HEK293T (cell line): ENCODE data around the gene SYNE1.
A peak's percentile ranks its signal among the peaks of the same experiment; 100 is the strongest.

Experiments used
- CTCF ChIA-PET: fragments of 350-600 bp; formaldehyde crosslinking; extraction: SDS; loops from one replicate; lab custom pipeline; 2021; ENCODE audit warnings: antibody characterized with exemption, inconsistent platforms; lab: Yijun Ruan, JAX
- POLR2A ChIA-PET: fragments of 350-600 bp; formaldehyde crosslinking; extraction: SDS; loops from one replicate; lab custom pipeline; 2020; ENCODE audit warnings: antibody characterized with exemption, inconsistent platforms; lab: Yijun Ruan, JAX
- DNase-seq: peaks from one replicate; pipeline ENCODE4 v3.0.0; 2012; ENCODE audit warnings: mixed read lengths; ENCODE audit errors: extremely low spot score
- ARNT ChIP-seq: fragments of 450-650 bp; IDR thresholded peaks from 2 replicates; pipeline ENCODE4 v1.6.1; 2017; ENCODE audit warnings: mild to moderate bottlenecking
- BHLHE40 ChIP-seq: fragments of 450-650 bp; IDR thresholded peaks from 2 replicates; pipeline ENCODE4 v1.6.1; 2016; ENCODE audit warnings: mild to moderate bottlenecking, moderate library complexity, borderline replicate concordance
- CTBP1 ChIP-seq: fragments of 450-650 bp; IDR thresholded peaks from 2 replicates; pipeline ENCODE4 v1.6.1; 2016; ENCODE audit warnings: borderline replicate concordance
- ELF4 ChIP-seq: fragments of 450-650 bp; IDR thresholded peaks from 2 replicates; pipeline ENCODE4 v1.6.1; 2017; ENCODE audit warnings: antibody characterized with exemption
- FOXA1 ChIP-seq: fragments of 450-650 bp; IDR thresholded peaks from 2 replicates; pipeline ENCODE4 v1.6.1; 2016; ENCODE audit warnings: mild to moderate bottlenecking
- FOXK2 ChIP-seq: fragments of 450-650 bp; IDR thresholded peaks from 2 replicates; pipeline ENCODE4 v1.6.1; 2016; ENCODE audit warnings: mild to moderate bottlenecking
- FOXM1 ChIP-seq: fragments of 450-650 bp; IDR thresholded peaks from 2 replicates; pipeline ENCODE4 v1.6.1; 2017; ENCODE audit warnings: mild to moderate bottlenecking, borderline replicate concordance
- HDGF ChIP-seq: fragments of 450-650 bp; IDR thresholded peaks from 2 replicates; pipeline ENCODE4 v1.6.1; 2017; ENCODE audit warnings: antibody characterized with exemption, borderline replicate concordance
- L3MBTL2 ChIP-seq: fragments of 450-650 bp; conservative IDR thresholded peaks from 2 replicates; pipeline ENCODE4 v1.6.1; 2016; ENCODE audit warnings: mild to moderate bottlenecking
- LEF1 ChIP-seq: fragments of 450-650 bp; IDR thresholded peaks from 2 replicates; pipeline ENCODE4 v1.6.1; 2017; ENCODE audit warnings: mild to moderate bottlenecking, borderline replicate concordance
- NFRKB ChIP-seq: fragments of 450-650 bp; IDR thresholded peaks from 2 replicates; pipeline ENCODE4 v1.6.1; 2016; ENCODE audit warnings: mild to moderate bottlenecking, moderate library complexity
- SP1 ChIP-seq: fragments of 450-650 bp; IDR thresholded peaks from 2 replicates; pipeline ENCODE4 v1.6.1; 2017
- SUZ12 ChIP-seq: fragments of 450-650 bp; IDR thresholded peaks from 2 replicates; pipeline ENCODE4 v1.6.1; 2016; ENCODE audit warnings: mild to moderate bottlenecking
- TARDBP ChIP-seq: fragments of 450-650 bp; IDR thresholded peaks from 2 replicates; pipeline ENCODE4 v1.6.1; 2016
- ZNF384 ChIP-seq: fragments of 450-650 bp; IDR thresholded peaks from 2 replicates; pipeline ENCODE4 v1.6.1; 2016
- TF ChIP-seq, protein P1 (sequence below): fragments of 450-650 bp; IDR thresholded peaks from 2 replicates; pipeline ENCODE4 v1.6.1; 2016

SYNE1 gene

DNA sequence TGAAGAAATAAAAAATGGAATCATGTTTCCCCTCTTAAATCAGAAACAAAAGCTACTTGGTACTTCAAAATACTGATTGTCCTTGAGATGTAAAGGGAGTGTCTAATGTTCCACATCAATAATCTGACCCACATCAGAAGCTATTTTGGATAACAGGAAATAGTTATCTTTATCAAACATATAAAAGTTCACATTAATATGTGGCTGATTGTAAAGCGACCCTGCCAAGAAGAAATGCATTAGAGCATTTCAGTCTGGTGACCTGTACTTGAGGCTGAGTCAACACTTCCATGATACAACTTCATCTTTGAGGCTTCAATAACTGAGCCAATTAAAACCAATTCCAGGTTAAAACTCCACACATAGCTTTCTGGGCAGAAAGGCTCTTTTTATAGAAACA, 31.8 kb downstream of the SYNE1 start:
- CTCF ChIA-PET: interaction anchor here (1.0 kb wide), 1 partner anchor 10 kb away, joined by 3 read pairs; no protein-coding TSS in a partner anchor
- no peak for DNase-seq
- TF ChIP-seq TARDBP (no peak), CTBP1 (no peak), L3MBTL2 (no peak)
- POLR2A ChIA-PET: no interaction called here

DNA sequence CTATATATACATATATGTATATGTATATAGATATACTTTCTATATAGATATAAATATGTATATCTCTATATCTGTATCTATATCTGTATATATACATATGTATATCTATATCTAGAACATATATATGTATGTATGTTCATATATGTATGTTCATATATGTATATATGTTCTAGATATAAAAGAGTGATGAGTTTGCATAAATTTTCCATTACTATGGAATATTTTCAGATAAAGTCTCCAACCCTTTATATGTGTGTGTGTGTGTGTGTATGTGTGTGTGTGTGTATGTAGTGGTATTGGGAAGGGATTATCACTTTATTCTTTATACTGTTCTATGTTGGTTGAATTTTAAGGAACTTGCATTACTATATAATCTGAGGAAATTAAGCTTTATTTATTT, 33.3 kb downstream of the SYNE1 start:
- ChIA-PET CTCF (no interaction called here), POLR2A (no interaction called here)
- no peak for TF ChIP-seq CTBP1
- no peak for TF ChIP-seq FOXK2
- no peak for TF ChIP-seq FOXA1

DNA sequence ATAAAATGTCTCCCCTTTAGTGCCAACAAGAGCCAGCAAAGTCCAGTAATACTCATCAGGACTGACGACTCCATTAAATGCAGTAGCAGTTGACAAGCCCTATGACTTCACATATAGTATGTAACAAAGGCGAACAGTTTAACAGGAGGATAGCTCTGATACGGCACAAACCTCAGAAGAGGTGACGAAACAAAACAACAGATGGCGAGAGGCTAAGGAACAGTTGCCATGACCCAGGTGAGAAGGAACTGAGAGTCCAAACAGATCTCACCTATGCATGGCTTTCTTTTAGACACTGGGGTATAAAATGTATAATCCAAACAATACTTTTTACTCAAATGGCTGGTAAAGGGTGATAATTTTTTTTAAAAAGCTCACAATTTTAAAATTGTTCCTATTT, 37.1 kb downstream of the SYNE1 start:
- POLR2A ChIA-PET: no interaction called here
- no peak for DNase-seq
- no peak for TF ChIP-seq FOXA1
- TF ChIP-seq LEF1: no peak
- no peak for TF ChIP-seq ARNT
- no peak for TF ChIP-seq L3MBTL2
- no peak for TF ChIP-seq NFRKB
- no peak for TF ChIP-seq CTBP1
- no peak for TF ChIP-seq BHLHE40
- TF ChIP-seq, protein P1, sequence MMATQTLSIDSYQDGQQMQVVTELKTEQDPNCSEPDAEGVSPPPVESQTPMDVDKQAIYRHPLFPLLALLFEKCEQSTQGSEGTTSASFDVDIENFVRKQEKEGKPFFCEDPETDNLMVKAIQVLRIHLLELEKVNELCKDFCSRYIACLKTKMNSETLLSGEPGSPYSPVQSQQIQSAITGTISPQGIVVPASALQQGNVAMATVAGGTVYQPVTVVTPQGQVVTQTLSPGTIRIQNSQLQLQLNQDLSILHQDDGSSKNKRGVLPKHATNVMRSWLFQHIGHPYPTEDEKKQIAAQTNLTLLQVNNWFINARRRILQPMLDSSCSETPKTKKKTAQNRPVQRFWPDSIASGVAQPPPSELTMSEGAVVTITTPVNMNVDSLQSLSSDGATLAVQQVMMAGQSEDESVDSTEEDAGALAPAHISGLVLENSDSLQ: no peak
- TF ChIP-seq HDGF: no peak
- TF ChIP-seq ELF4: no peak
- CTCF ChIA-PET: no interaction called here

More for the DNA sequence above, 33.3 kb downstream of the SYNE1 start:
- no peak for DNase-seq

DNA sequence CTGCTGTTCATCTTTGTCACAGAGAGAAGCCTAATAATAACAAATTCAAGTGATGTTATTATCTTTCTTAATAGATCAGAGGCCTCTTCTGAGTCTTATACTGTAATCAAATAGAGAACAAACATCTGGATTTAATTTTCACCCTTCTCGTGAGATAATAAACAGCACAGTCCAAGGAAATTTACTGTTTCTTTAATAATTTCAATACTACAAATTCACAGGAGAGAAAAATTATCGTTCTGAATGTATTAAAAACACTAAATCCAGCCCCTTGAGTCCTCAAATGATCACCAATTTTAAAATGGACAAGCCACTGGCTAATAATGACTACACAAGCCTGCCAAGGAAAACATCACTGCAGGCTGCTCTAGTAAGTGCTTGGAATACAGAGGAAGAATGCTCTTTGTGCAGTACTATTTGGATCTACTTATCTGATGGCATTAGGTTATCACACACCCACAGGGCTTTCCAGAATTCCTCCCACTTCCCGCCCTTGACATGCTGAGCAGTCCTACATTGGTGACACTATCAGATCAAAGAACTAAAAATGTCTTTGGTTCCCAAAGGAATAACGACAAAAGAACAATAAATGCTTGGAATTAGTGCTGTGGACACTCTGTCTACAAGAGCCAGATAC, 38.1 kb downstream of the SYNE1 start:
- ChIA-PET POLR2A (no interaction called here), CTCF (no interaction called here)
- TF ChIP-seq SUZ12 (no peak), BHLHE40 (no peak), TARDBP (no peak), ELF4 (no peak), LEF1 (no peak), FOXM1 (no peak), CTBP1 (no peak), SP1 (no peak), FOXA1 (no peak)
- TF ChIP-seq, protein P1: no peak
- DNase-seq: no peak

DNA sequence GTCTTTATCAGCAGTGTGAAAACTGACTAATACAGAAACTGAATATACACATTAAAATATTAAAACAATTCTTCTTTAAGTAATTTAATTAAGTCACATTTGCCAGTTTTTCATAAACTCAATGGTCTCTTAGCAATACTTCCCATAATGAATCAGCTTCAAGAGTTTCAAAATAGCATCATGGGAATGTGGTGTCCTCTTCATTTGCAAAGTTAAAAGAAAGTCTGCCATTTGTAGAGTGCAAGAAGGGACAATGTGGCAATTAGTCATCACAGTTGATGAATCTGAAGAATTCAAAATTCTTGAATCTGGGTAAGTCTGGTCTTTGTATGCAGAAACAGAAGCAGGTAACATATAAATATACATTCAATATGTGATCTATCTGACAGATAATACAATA, 38.7 kb downstream of the SYNE1 start:
- POLR2A ChIA-PET: no interaction called here
- DNase-seq: no peak
- TF ChIP-seq BHLHE40: no peak
- no peak for TF ChIP-seq SUZ12
- TF ChIP-seq, protein P1: no peak
- no peak for TF ChIP-seq TARDBP
- no peak for TF ChIP-seq HDGF
- TF ChIP-seq FOXA1: no peak
- no peak for TF ChIP-seq L3MBTL2
- no peak for TF ChIP-seq ELF4
- CTCF ChIA-PET: no interaction called here

DNA sequence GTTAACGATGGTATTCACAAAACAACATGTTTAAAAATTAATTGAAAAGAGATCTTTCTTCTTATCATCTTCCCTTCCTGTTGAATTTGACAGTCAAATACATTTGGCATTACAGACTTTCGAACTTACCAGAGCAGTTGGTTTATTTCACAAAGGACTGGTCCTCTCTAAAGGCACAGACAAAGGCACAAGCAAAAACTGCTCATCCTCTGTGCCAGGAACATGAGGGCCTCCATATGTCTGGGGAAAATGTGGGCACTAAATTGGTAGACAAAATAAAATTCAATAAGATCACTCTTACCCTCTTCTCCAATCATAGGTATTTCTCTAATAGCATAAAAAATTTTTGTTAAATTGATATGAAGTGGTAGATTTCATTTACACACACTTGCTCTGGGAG, 40.4 kb downstream of the SYNE1 start:
- ChIA-PET POLR2A (no interaction called here), CTCF (no interaction called here)
- TF ChIP-seq FOXM1 (no peak), FOXK2 (no peak), ZNF384 (no peak), FOXA1 (no peak), LEF1 (no peak), L3MBTL2 (no peak), ARNT (no peak), TARDBP (no peak), SP1 (no peak), SUZ12 (no peak), CTBP1 (no peak), NFRKB (no peak), HDGF (no peak), ELF4 (no peak)
- TF ChIP-seq, protein P1: no peak
- DNase-seq: no peak

DNA sequence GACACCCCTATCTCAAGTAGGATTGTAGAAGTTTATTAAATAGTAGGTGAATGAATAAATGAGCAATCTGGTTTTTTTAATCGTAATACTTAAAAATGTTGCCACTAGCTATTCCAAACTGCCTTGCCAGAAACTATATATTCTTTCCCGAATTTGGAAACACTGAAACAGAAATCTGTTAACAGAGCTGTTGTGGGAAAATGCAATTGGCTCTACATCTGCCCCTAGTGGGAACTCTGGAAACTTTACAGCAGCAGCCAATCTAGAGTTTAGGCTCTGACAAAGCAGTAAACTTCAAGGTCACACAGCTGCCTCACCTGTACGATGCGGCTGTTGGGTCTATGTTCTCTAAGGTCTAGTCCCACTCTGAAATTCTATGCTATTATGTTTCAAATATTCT, 41.7 kb downstream of the SYNE1 start:
- no peak for TF ChIP-seq NFRKB
- no peak for TF ChIP-seq BHLHE40
- TF ChIP-seq, protein P1: no peak
- no peak for TF ChIP-seq SUZ12
- no peak for TF ChIP-seq TARDBP
- TF ChIP-seq FOXK2: no peak
- no peak for TF ChIP-seq CTBP1
- TF ChIP-seq ZNF384: no peak
- TF ChIP-seq FOXA1: no peak
- no peak for TF ChIP-seq FOXM1
- no peak for TF ChIP-seq HDGF
- TF ChIP-seq L3MBTL2: no peak
- no peak for TF ChIP-seq SP1
- no peak for TF ChIP-seq ELF4
- no peak for TF ChIP-seq ARNT
- no peak for TF ChIP-seq LEF1
- POLR2A ChIA-PET: no interaction called here
- peak; percentile 45 for DNase-seq
- CTCF ChIA-PET: interaction anchor here (0.6 to 1.1 kb wide), 6 partner anchors 10 to 81 kb away, joined by 3 to 7 read pairs (median 4); no protein-coding TSS in a partner anchor
